ENCODE results near the gene LHX4. TPM values are rescaled to one million over a fixed set of nuclear protein-coding genes. Genes with fewer than 3 reads are reported as not detected.

Gene LHX4
- total and polyA plus RNA-seq, 4 donors = under 0.01 to 0.19 (median 0.05) TPM

GRCh38 chr1:180327089-180327488 is 97.0 kb downstream of the LHX4 start:
- Histone ChIP-seq H3K36me3 (ENCODE audit: control insufficient read depth in 4 of 4, insufficient read depth in 3 of 4, low read depth in 1 of 4, low read length in 3 of 4) (no peaks in the 10 kb centered on the region), H3K4me1 (ENCODE audit: control insufficient read depth in 4 of 4, insufficient read depth in 4 of 4, low read length in 3 of 4) (no peaks in the 10 kb centered on the region), H3K9ac (ENCODE audit: low read depth in 1 of 2, low read length in 2 of 2) (no peak overlapping the region), H3K4me3 (ENCODE audit: low read depth in 1 of 3, low read length in 3 of 3) (no peak overlapping the region), H3K9me3 (ENCODE audit: control insufficient read depth in 4 of 4, low read length in 3 of 4) (peaks cover 0 to 4% (median 0%) of the 10 kb centered on the region in 4 donors), H3K27ac (ENCODE audit: low read depth in 1 of 2, low read length in 2 of 2) (no peak overlapping the region), H3K27me3 (ENCODE audit: control insufficient read depth in 4 of 4, insufficient read depth in 4 of 4, low read length in 3 of 4) (no peaks in the 10 kb centered on the region)
- no peak for TF ChIP-seq NR2F2 (IDR thresholded peaks at IDR 0.05)
- no peak for TF ChIP-seq GABPA (IDR thresholded peaks at IDR 0.05 in 1 of 2, conservative IDR thresholded peaks at IDR 0.05 in 1 of 2)
- no peak for TF ChIP-seq HNF4G (IDR thresholded peaks at IDR 0.05)
- no peak for TF ChIP-seq FOXA1 (IDR thresholded peaks at IDR 0.05)
- no peak for TF ChIP-seq EGR1 (IDR thresholded peaks at IDR 0.05; ENCODE audit: low read depth in 2 of 2)
- TF ChIP-seq RAD21 (IDR thresholded peaks at IDR 0.05) = no peak
- 97% methylated on average over 6 of the region's 6 CpGs for WGBS
- DNase-seq (ENCODE audit: low spot score) = no peak

Other genes starting within 250 kb of the LHX4 start
- 10 to 100 TPM; 14.3 to 46.4 TPM for gene QSOX1, start 75.4 kb upstream of the LHX4 start, total RNA-seq
- gene QSOX1, start 75.4 kb upstream of the LHX4 start, polyA plus RNA-seq = 10 to 100 TPM; 29.8 to 49.2 TPM

All from liver (tissue), 9 donors.